SJCRH30 (cell line): Measurements from ENCODE around the gene RBM4B. TPM values are rescaled to one million over a fixed set of nuclear protein-coding genes. Genes with fewer than 3 reads are reported as not detected.
A peak's percentile ranks its signal among the peaks of the same experiment; 100 is the strongest.

Experiments used
- DNase-seq, 2 experiments: peaks; one replicate each; pipeline ENCODE4 v3.0.0-alpha.2; 2015 to 2020
- H3K27ac ChIP-seq: fragments of 250-450 bp; sonication (Bioruptor Pico); 2 replicates; pipeline ENCODE4 v1.5.1; 2020; ENCODE audit warnings: mild to moderate bottlenecking, moderate library complexity
- H3K27me3 ChIP-seq: fragments of 250-450 bp; sonication (Bioruptor Pico); 2 replicates; pipeline ENCODE4 v1.5.1; 2020; ENCODE audit warnings: mild to moderate bottlenecking, moderate library complexity
- H3K36me3 ChIP-seq: fragments of 250-450 bp; sonication (Bioruptor Pico); 2 replicates; pipeline ENCODE4 v1.5.1; 2020; ENCODE audit warnings: mild to moderate bottlenecking, moderate library complexity
- H3K4me1 ChIP-seq: fragments of 250-450 bp; sonication (Bioruptor Pico); 2 replicates; pipeline ENCODE4 v1.5.1; 2020; ENCODE audit warnings: mild to moderate bottlenecking, moderate library complexity
- H3K4me3 ChIP-seq: fragments of 250-450 bp; sonication (Bioruptor Pico); 2 replicates; pipeline ENCODE4 v1.5.1; 2020; ENCODE audit warnings: mild to moderate bottlenecking, moderate library complexity
- H3K9me3 ChIP-seq: fragments of 250-450 bp; sonication (Bioruptor Pico); replicated peaks from 2 replicates; pipeline ENCODE4 v1.5.1; 2020; ENCODE audit warnings: mild to moderate bottlenecking, moderate library complexity
- total RNA-seq: library from RNA; depleted of rRNA; stranded (reverse); fragments of >200 nt; shearing (Covaris generic); gene quantifications from 2 replicates; pipeline ENCODE4 v1.2.3, GENCODE V29; 2014; rRNA removed

The RBM4B gene
- total RNA-seq, 1 experiment from 2014 or later, result 23.7 TPM

DNA sequence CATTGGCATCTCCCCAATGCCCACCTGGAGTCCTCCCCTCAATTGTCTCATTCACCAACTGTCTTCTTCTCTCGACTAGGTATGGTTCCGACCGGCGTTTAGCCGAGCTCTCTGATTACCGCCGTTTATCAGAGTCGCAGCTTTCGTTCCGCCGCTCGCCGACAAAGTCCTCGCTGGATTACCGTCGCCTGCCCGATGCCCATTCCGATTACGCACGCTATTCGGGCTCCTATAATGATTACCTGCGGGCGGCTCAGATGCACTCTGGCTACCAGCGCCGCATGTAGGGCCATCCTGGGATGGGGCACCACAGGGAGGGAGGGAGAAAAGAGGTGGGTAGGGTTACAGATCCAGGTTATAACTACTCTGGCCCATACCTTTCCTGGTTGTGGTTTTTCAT lies 51.3 kb downstream of the RBM4B start:
- DNase-seq, result no peak
- Histone ChIP-seq H3K4me1 (no peaks in the 10 kb centered on the region), H3K36me3 (peaks cover 87% of the 10 kb centered on the region), H3K4me3 (no peak overlapping the region), H3K27ac (no peak overlapping the region), H3K27me3 (no peaks in the 10 kb centered on the region), H3K9me3 (no peaks in the 10 kb centered on the region)

DNA sequence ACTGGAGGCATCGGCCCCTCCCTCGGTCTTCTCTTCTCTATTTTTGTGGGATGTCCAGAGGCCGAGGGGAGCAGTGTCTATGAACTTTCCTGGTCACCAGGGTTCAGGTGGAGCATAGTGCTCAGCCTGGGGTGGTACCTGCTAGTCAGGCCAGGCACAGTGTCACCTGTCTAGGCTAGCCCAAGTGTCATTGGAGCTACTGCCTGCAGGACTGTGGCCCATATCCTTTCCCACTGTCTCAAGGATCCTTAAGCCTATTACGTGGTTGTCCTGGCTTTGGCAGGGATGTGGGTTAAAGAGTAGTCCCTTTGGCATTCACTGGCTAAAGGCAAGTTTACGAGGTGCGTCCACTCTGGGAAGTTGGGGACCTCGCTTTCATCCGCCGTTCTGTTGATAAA lies 51.9 kb downstream of the RBM4B start:
- Histone ChIP-seq H3K4me3 (no peak overlapping the region), H3K36me3 (peaks cover 86% of the 10 kb centered on the region), H3K9me3 (no peaks in the 10 kb centered on the region), H3K4me1 (no peaks in the 10 kb centered on the region), H3K27ac (no peak overlapping the region), H3K27me3 (no peaks in the 10 kb centered on the region)
- no peak for DNase-seq

DNA sequence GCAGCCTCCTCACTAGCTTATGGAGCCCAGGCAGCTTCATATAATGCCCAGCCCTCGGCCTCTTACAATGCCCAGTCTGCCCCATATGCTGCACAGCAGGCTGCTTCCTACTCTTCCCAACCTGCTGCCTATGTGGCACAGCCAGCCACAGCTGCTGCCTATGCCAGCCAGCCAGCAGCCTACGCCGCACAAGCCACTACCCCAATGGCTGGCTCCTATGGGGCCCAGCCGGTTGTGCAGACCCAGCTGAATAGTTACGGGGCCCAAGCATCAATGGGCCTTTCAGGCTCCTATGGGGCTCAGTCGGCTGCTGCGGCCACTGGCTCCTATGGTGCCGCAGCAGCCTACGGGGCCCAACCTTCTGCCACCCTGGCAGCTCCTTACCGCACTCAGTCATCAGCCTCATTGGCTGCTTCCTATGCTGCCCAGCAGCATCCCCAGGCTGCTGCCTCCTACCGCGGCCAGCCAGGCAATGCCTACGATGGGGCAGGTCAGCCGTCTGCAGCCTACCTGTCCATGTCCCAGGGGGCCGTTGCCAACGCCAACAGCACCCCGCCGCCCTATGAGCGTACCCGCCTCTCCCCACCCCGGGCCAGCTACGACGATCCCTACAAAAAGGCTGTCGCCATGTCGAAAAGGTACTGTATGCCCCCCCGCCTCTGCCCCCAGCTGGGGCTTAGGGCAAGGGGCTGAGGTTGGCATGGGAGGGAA lies 52.5 kb downstream of the RBM4B start:
- DNase-seq, result no peak
- H3K27ac ChIP-seq, result no peak overlapping the region
- no peaks in the 10 kb centered on the region for H3K27me3 ChIP-seq
- no peak overlapping the region for H3K4me3 ChIP-seq
- H3K4me1 ChIP-seq, result no peaks in the 10 kb centered on the region
- H3K36me3 ChIP-seq, result peaks cover 81% of the 10 kb centered on the region
- H3K9me3 ChIP-seq, result no peaks in the 10 kb centered on the region

DNA sequence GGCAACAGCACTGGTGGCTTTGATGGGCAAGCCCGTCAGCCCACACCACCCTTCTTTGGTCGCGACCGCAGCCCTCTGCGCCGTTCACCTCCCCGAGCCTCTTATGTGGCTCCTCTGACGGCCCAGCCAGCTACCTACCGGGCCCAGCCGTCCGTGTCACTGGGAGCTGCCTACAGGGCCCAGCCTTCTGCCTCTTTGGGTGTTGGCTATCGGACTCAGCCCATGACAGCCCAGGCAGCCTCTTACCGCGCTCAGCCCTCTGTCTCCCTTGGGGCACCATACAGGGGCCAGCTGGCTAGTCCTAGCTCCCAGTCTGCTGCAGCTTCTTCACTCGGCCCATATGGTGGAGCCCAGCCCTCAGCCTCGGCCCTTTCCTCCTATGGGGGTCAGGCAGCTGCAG lies 53.2 kb downstream of the RBM4B start:
- DNase-seq, result no peak
- H3K36me3 ChIP-seq, result peaks cover 78% of the 10 kb centered on the region
- H3K27me3 ChIP-seq, result no peaks in the 10 kb centered on the region
- no peak overlapping the region for H3K4me3 ChIP-seq
- H3K4me1 ChIP-seq, result no peaks in the 10 kb centered on the region
- H3K27ac ChIP-seq, result no peak overlapping the region
- no peaks in the 10 kb centered on the region for H3K9me3 ChIP-seq

DNA sequence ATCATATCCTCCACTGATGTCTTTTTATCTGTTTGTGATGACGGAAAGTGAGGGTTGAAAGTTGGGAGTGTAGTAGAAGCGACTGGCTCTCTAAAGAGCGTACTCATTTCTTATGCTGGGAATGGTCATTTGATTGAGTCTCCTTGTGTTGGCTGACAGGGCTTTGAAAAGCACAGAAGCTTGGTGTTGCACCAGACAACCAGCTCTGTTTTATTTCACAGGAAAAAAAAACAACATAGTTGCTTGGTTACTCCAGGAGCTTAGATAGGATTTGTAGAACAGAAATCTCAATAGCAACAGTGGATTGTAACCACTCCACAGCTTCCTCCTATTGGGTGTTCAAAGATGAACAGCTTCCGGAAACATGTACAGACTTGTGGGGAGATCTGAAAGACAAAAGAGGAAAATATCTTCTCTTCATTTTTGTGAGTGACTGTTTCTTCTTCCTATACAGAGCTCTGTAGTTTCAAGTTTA lies 58.6 kb downstream of the RBM4B start:
- H3K4me1 ChIP-seq, result no peaks in the 10 kb centered on the region
- no peaks in the 10 kb centered on the region for H3K9me3 ChIP-seq
- no peaks in the 10 kb centered on the region for H3K27me3 ChIP-seq
- peaks cover 36% of the 10 kb centered on the region for H3K36me3 ChIP-seq
- DNase-seq, result no peak
- H3K4me3 ChIP-seq, result peak overlapping the region; percentile 85
- no peak overlapping the region for H3K27ac ChIP-seq

DNA sequence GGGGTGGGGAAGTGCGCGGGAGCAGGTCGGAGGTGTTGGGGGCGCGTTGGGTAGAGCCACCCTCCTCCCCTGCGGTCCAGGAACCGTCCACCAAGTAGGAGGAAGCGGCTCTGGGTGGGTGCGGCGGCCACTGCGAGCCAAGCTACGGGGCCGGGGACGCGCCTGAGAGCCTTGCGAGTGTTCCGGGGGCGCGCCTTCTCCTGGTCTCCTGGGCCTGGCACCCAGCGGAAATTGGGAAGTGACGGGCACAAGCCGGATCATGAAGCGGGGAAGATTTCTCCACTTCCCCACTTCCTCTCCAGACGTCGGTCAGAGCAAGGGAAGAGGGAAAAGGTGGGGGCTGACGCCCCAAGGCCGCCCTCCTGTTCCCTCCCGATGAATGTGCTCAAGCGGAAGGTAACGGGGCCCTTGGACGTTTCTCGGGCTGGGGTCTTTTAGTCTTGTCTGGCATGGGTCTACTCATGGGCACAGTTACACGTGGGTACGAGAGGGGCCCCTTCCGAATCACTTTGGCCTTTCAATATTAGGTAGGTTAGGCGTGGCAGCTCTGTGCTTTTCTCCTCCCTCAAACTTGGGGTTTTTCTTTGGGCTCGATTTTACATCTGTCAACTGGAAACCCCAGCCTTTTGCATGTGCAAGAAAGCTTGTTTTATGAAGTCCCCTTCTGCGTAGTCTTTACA lies 60.4 kb downstream of the RBM4B start:
- Histone ChIP-seq H3K4me1 (no peaks in the 10 kb centered on the region), H3K27ac (peak overlapping the region; percentile 78), H3K27me3 (no peaks in the 10 kb centered on the region), H3K36me3 (peaks cover 18% of the 10 kb centered on the region), H3K4me3 (peak overlapping the region; percentile 85), H3K9me3 (no peaks in the 10 kb centered on the region)
- DNase-seq, result no peak

DNA sequence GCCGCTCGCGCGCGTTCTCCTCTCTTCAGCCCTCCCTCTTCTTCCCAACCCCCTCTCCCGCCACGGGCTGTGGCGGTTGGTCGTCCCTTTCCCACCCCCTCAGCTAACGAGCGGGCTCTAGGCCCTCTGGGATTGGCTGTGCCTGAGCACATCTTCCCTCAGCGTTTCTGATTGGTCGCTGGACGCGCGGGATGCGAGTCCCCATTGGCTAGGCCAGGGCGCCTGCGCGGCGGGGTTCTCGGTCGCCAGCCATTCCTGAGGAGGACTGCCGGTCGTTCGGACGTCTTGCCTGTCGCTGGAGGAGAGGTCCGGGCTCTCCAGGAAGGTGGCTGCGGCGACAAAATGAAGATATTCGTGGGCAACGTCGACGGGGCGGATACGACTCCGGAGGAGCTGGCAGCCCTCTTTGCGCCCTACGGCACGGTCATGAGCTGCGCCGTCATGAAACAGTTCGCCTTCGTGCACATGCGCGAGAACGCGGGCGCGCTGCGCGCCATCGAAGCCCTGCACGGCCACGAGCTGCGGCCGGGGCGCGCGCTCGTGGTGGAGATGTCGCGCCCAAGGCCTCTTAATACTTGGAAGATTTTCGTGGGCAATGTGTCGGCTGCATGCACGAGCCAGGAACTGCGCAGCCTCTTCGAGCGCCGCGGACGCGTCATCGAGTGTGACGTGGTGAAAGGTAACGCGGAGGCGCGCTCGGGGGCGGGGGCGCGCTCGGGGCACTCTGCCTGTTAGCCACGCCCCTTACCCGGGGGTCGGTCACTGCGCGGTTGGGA lies 61.1 kb downstream of the RBM4B start, which contains the start of gene RBM14:
RBM14 (plus strand) TSS at position 252 of the 776 bp plus-strand sequence; CDS start at position 343, 91 bp downstream.
- peak within 1 kb of the TSS; percentile 85 for H3K4me3 ChIP-seq
- H3K27me3 ChIP-seq, result no peaks in the 10 kb centered on the region
- peak; percentile 99 for DNase-seq
- no peaks in the 10 kb centered on the region for H3K4me1 ChIP-seq
- H3K27ac ChIP-seq, result peak within 1 kb of the TSS; percentile 78
- H3K36me3 ChIP-seq, result peaks cover 16% of the 10 kb centered on the region
- H3K9me3 ChIP-seq, result no peaks in the 10 kb centered on the region

Other genes starting within 250 kb of the RBM4B start
- 86.7 and 102 TPM in 2 replicates for gene MRPL11, start 239.0 kb downstream of the RBM4B start, total RNA-seq
- 5.1 and 6.9 TPM in 2 replicates for gene PELI3, start 211.0 kb downstream of the RBM4B start, total RNA-seq
- gene DPP3, start 197.5 kb downstream of the RBM4B start, total RNA-seq, result 30.1 and 33.4 TPM in 2 replicates
- 11.0 and 13.6 TPM in 2 replicates for gene BBS1, start 167.3 kb downstream of the RBM4B start, total RNA-seq
- 2.6 and 3.1 TPM in 2 replicates for gene ZDHHC24, start 131.8 kb downstream of the RBM4B start, total RNA-seq
- not detected in 2 replicates for gene ACTN3, start 131.0 kb downstream of the RBM4B start, total RNA-seq
- gene CTSF, start 109.3 kb downstream of the RBM4B start, total RNA-seq, result 4.5 and 5.2 TPM in 2 replicates
- gene CCDC87, start 84.8 kb downstream of the RBM4B start, total RNA-seq, result 0.23 and 0.43 TPM in 2 replicates
- gene CCS, start 84.7 kb downstream of the RBM4B start, total RNA-seq, result 10.3 and 15.3 TPM in 2 replicates
- gene RBM14, start 61.3 kb downstream of the RBM4B start, total RNA-seq, result 68.7 and 70.5 TPM in 2 replicates
- 154 and 155 TPM in 2 replicates for gene RBM4, start 39.2 kb downstream of the RBM4B start, total RNA-seq
- gene SPTBN2, start 51.3 kb upstream of the RBM4B start, total RNA-seq, result 4.8 and 8.5 TPM in 2 replicates
- 20.3 and 20.6 TPM in 2 replicates for gene RCE1, start 165.6 kb upstream of the RBM4B start, total RNA-seq
- 15.6 and 15.9 TPM in 2 replicates for gene LRFN4, start 179.2 kb upstream of the RBM4B start, total RNA-seq